Parathyroid adenoma (tissue), 2 donors: ENCODE measurements around the gene TRAPPC4.
"Not testable (repeated sequence)": the region's sequence is repeated elsewhere in the genome, so short reads cannot be mapped to it uniquely, and the experiment has no call there.

Experiments
- H2AFZ ChIP-seq: fragments of 300-600 bp; sonication (generic); one replicate; pipeline ENCODE4 v1.7.0; 2017; ENCODE audit warnings: antibody characterized with exemption, mild to moderate bottlenecking
- H3K27ac ChIP-seq: fragments of 300-600 bp; sonication (generic); one replicate; pipeline ENCODE4 v1.7.0; 2017
- H3K27me3 ChIP-seq: fragments of 300-600 bp; sonication (generic); one replicate; pipeline ENCODE4 v1.7.0; 2017; ENCODE audit warnings: low read length; ENCODE audit not compliant: control insufficient read depth, insufficient read depth
- H3K36me3 ChIP-seq: fragments of 300-600 bp; sonication (generic); one replicate; pipeline ENCODE4 v1.7.0; 2017; ENCODE audit warnings: low read length; ENCODE audit not compliant: control insufficient read depth, insufficient read depth
- H3K4me1 ChIP-seq: fragments of 300-600 bp; sonication (generic); one replicate; pipeline ENCODE4 v1.7.0; 2017; ENCODE audit warnings: control low read depth
- H3K4me2 ChIP-seq: fragments of 300-600 bp; sonication (generic); one replicate; pipeline ENCODE4 v1.7.0; 2017; ENCODE audit warnings: low read length
- H3K4me3 ChIP-seq: fragments of 300-600 bp; sonication (generic); one replicate; pipeline ENCODE4 v1.7.0; 2017; ENCODE audit warnings: low read depth, low read length
- H3K79me2 ChIP-seq: fragments of 300-600 bp; sonication (generic); one replicate; pipeline ENCODE4 v1.7.0; 2017; ENCODE audit warnings: control low read depth
- H3K9ac ChIP-seq: fragments of 300-600 bp; sonication (generic); one replicate; pipeline ENCODE4 v1.7.0; 2017; ENCODE audit warnings: mild to moderate bottlenecking
- H3K9me3 ChIP-seq: fragments of 300-600 bp; sonication (generic); one replicate; pipeline ENCODE4 v1.7.0; 2017; ENCODE audit warnings: low read length; ENCODE audit not compliant: control insufficient read depth
- CTCF ChIP-seq: fragments of 300-600 bp; sonication (generic); IDR thresholded peaks from one replicate; pipeline ENCODE4 v1.7.0; 2017; ENCODE audit warnings: antibody characterized with exemption, mild to moderate bottlenecking
- donor health status: primary hyperparathyroidism.

Gene TRAPPC4

DNA sequence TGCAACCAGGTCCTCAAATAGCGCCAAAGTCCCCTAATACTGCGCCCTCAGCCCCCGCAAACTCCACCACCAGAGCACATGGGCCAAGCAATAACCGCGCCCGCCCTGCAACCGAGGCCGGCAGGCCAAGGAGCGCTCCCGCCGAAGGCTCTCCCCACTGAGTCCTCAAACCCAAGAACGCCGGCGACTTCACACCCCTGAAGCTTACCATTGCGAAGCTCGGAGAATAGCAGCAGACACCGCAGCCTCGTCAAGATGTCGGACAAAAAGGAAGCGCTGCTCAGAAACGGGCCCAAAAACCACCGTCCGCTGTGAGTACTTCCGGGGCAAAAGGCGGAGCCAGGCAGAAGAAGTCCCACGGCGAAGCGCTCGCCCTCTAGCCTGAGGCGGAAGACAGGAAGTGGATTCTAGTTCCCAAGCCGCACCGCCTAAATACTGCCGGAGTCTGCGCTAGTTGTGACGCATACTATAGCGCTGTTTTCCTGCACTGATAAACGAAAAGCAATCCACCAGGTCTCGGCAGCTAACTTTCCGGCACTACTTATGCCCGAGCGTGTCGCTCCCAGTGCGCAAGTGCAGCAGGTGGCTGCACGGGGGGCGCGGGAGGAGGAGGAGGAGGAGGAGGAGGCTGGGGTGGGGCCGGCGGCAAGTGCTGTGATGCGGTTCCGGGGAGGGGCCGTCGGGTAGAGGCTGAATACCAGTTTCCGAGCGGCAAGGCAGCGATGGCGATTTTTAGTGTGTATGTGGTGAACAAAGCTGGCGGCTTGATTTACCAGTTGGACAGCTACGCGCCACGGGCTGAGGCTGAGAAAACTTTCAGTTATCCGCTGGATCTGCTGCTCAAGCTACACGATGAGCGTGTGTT lies at the start of gene TRAPPC4, which contains the start of gene RPS25:
Gene TRAPPC4, plus strand, starts transcription at position 693 of the 865 bp plus-strand sequence. Its CDS starts 30 bp downstream, at position 723.
Gene RPS25, minus strand, starts transcription at position 270 of the 865 bp plus-strand sequence. Its CDS starts 59 bp downstream, at position 211.
- peak within 1 kb of the TSS; percentile 75 for H3K4me2 ChIP-seq
- peak within 1 kb of the TSS; percentile 90 for H3K4me3 ChIP-seq
- peaks cover 3% of the 10 kb centered on the region for H3K4me1 ChIP-seq
- peak within 1 kb of the TSS; percentile 90 for H3K27ac ChIP-seq
- H3K36me3 ChIP-seq = no peaks in the 10 kb centered on the region
- H3K79me2 ChIP-seq = peaks cover 3% of the 10 kb centered on the region
- peak within 1 kb of the TSS; percentile 94 for H2AFZ ChIP-seq
- H3K9me3 ChIP-seq = no peaks in the 10 kb centered on the region
- H3K9ac ChIP-seq = peak within 1 kb of the TSS; percentile 76
- no peaks in the 10 kb centered on the region for H3K27me3 ChIP-seq
- TF ChIP-seq CTCF = no peak

GRCh38 chr11:118969508-118969907 lies 49.1 kb upstream of the TRAPPC4 start:
- H3K79me2 ChIP-seq, H2AFZ ChIP-seq, H3K27ac ChIP-seq, H3K27me3 ChIP-seq, H3K36me3 ChIP-seq, H3K4me1 ChIP-seq, H3K9me3 ChIP-seq, H3K9ac ChIP-seq, H3K4me2 ChIP-seq, H3K4me3 ChIP-seq: not testable (repeated sequence)

- no peak within 1 kb of the TSS for H3K4me2 ChIP-seq
- no peak within 1 kb of the TSS for H3K27ac ChIP-seq
- no peak within 1 kb of the TSS for H2AFZ ChIP-seq
- H3K36me3 ChIP-seq = no peaks in the 10 kb centered on the region
- no peak for TF ChIP-seq CTCF
- H3K4me1 ChIP-seq = no peaks in the 10 kb centered on the region
- no peaks in the 10 kb centered on the region for H3K9me3 ChIP-seq
- H3K27me3 ChIP-seq = no peaks in the 10 kb centered on the region
- no peak within 1 kb of the TSS for H3K4me3 ChIP-seq
- H3K79me2 ChIP-seq = no peaks in the 10 kb centered on the region
- no peak within 1 kb of the TSS for H3K9ac ChIP-seq
Measured at GRCh38 chr11:118971646-118972045, 46.9 kb upstream of the TRAPPC4 start, which contains the start of gene FOXR1. Gene FOXR1 (plus strand): TSS chr11:118971761. CDS start chr11:118971932, 171 bp downstream.

DNA sequence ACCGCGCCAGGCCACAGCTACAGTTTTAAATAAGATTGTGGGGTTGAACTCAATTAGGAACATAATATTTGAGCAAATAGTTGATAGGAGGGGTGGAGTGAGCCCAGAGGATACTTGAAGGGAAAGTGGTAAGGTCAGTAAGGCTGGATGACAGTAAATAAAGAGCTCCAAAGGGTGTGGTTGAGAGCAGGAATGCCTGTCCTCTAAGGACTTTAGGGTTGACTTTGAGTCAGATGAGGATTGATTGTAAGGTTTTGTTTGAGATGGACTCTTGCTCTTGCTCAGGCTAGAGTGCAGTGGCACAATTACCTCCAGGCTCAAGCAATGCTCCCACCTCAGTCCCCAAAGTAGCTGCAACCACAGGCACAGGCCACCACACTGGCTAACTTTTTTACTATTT lies 44.6 kb upstream of the TRAPPC4 start:
- Histone ChIP-seq H3K27me3 (no peaks in the 10 kb centered on the region), H3K27ac (no peak overlapping the region), H2AFZ (no peak overlapping the region), H3K4me3 (no peak overlapping the region), H3K36me3 (no peaks in the 10 kb centered on the region), H3K79me2 (no peaks in the 10 kb centered on the region), H3K9me3 (no peaks in the 10 kb centered on the region), H3K4me1 (no peaks in the 10 kb centered on the region), H3K9ac (no peak overlapping the region), H3K4me2 (no peak overlapping the region)
- no peak for TF ChIP-seq CTCF

DNA sequence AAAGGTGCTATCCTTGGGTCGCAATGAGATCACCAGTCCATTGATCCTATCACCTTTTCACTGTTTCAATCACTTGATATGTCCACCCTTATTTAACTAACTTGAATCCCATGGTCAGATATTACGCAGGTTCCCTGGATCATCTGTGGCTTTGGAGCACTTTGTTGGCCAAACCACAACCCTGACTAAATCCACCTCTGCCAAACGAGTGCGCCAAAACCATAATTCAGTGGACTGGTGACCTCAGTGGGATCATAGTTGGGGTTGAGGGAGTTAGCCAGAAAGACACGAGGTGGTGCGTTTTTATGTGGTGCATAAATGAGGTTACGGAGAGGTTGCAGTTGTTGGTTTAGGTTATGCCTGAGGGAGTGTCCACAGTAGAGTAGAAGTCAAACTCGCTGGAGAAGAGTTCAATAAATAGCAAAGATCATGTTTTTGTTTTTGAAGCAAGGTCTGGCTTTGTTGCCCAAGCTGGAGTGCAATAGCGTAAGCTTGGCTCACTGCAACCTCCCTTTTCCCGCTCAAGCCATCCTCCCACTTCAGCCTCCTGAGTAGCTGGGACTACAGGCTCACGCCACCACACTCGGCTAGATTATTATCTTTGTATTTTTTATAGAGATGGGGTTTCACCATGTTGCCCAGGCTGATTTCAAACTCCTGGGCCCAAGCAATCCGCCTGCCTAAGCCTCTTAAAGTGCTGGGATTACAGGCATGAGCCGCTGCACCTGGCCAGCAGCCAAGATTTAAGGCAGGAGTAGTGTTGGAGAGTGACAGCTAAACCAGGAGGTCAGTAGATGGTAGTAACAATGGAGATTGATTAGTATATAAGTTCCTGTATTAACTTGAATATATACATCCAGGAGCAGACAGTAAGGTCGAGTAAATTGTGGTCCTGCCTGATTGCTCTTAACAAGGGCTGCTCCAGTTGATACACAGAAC lies 42.5 kb upstream of the TRAPPC4 start:
- no peaks in the 10 kb centered on the region for H3K36me3 ChIP-seq
- H3K9ac ChIP-seq = no peak overlapping the region

More for the DNA sequence above, 42.5 kb upstream of the TRAPPC4 start:
- Histone ChIP-seq H2AFZ (no peak overlapping the region), H3K4me2 (no peak overlapping the region), H3K9me3 (no peaks in the 10 kb centered on the region), H3K79me2 (no peaks in the 10 kb centered on the region), H3K4me3 (no peak overlapping the region), H3K27ac (no peak overlapping the region), H3K4me1 (no peaks in the 10 kb centered on the region), H3K27me3 (no peaks in the 10 kb centered on the region)
- no peak for TF ChIP-seq CTCF
